Stimulated activated CD8-positive, alpha-beta memory T cell treated with anti-CD3 and anti-CD28 coated beads, Interleukin-12 subunit alpha, Interleukin-12 subunit beta, amount 100 ng/mL, for 24 hours (primary cell): ENCODE results near the gene PEF1.

Experiments used
- DNase-seq: peaks from one replicate; pipeline ENCODE4 v3.0.0-alpha.2; 2020; ENCODE audit errors: extremely low read depth

Gene PEF1

GRCh38 chr1:31655104-31655503 lies 10.4 kb upstream of the PEF1 start:
- DNase-seq = no peak

- no peak for DNase-seq
Observed at GRCh38 chr1:31654474-31654776, 9.7 kb upstream of the PEF1 start.

GRCh38 chr1:31653717-31654473 lies 9.2 kb upstream of the PEF1 start:
- DNase-seq = no peak

GRCh38 chr1:31652891-31653499 lies 8.3 kb upstream of the PEF1 start:
- DNase-seq = no peak

- DNase-seq = no peak
Observed at GRCh38 chr1:31651766-31652165, 7.1 kb upstream of the PEF1 start.

GRCh38 chr1:31651089-31651420 lies 6.4 kb upstream of the PEF1 start:
- no peak for DNase-seq

GRCh38 chr1:31650161-31651088 lies 5.7 kb upstream of the PEF1 start:
- no peak for DNase-seq

- no peak for DNase-seq
Observed at GRCh38 chr1:31648641-31649357, 4.1 kb upstream of the PEF1 start.

- DNase-seq = no peak
Observed at GRCh38 chr1:31648190-31648589, 3.5 kb upstream of the PEF1 start.

- DNase-seq = no peak
Observed at GRCh38 chr1:31647106-31647505, 2.4 kb upstream of the PEF1 start.

- no peak for DNase-seq
Observed at GRCh38 chr1:31646259-31646960, 1.7 kb upstream of the PEF1 start.

- no peak for DNase-seq
Observed at GRCh38 chr1:31645274-31645568, 545 bp upstream of the PEF1 start.

GRCh38 chr1:31643976-31644559 lies 608 bp downstream of the PEF1 start:
- no peak for DNase-seq

- no peak for DNase-seq
Observed at GRCh38 chr1:31642897-31643296, 1.8 kb downstream of the PEF1 start.

GRCh38 chr1:31642366-31642765 lies 2.3 kb downstream of the PEF1 start:
- DNase-seq = no peak

GRCh38 chr1:31640964-31641363 lies 3.7 kb downstream of the PEF1 start:
- no peak for DNase-seq

- DNase-seq = no peak
Observed at GRCh38 chr1:31640179-31640578, 4.5 kb downstream of the PEF1 start.

- no peak for DNase-seq
Observed at GRCh38 chr1:31639543-31639942, 5.1 kb downstream of the PEF1 start.

GRCh38 chr1:31637915-31638673 lies 6.6 kb downstream of the PEF1 start:
- DNase-seq = no peak

GRCh38 chr1:31633117-31633516 lies 11.6 kb downstream of the PEF1 start:
- DNase-seq = no peak

- no peak for DNase-seq
Observed at GRCh38 chr1:31632649-31633048, 12.0 kb downstream of the PEF1 start.
